Neural crest cell (in vitro differentiated cells): ENCODE data around the gene TRA2B. TPM values are rescaled to one million over a fixed set of nuclear protein-coding genes. Genes with fewer than 3 reads are reported as not detected.
A peak's percentile ranks its signal among the peaks of the same experiment; 100 is the strongest.

Experiments
- DNase-seq: peaks from one replicate; pipeline ENCODE4 v3.0.0; 2021; ENCODE audit warnings: low read depth, mixed read lengths, low spot score
- H3K27ac Mint-ChIP-seq: one replicate; pipeline ENCODE4 v1.8.0; 2021; ENCODE audit warnings: mild to moderate bottlenecking, mixed read lengths; ENCODE audit not compliant: unreplicated experiment
- H3K27me3 Mint-ChIP-seq: 2 replicates; pipeline ENCODE4 v1.8.0; 2021; ENCODE audit warnings: low read depth, mild to moderate bottlenecking, mixed read lengths
- H3K36me3 Mint-ChIP-seq: 2 replicates; pipeline ENCODE4 v1.8.0; 2021; ENCODE audit warnings: low read depth, mild to moderate bottlenecking, mixed read lengths
- H3K4me1 Mint-ChIP-seq: 2 replicates; pipeline ENCODE4 v1.8.0; 2021; ENCODE audit warnings: mixed read lengths
- H3K4me3 Mint-ChIP-seq: one replicate; pipeline ENCODE4 v1.8.0; 2021; ENCODE audit warnings: mild to moderate bottlenecking, mixed read lengths
- H3K9me3 Mint-ChIP-seq: 2 replicates; pipeline ENCODE4 v1.8.0; 2021; ENCODE audit warnings: mixed read lengths
- CTCF ChIP-seq: fragments of 200-600 bp; sonication (generic); conservative IDR thresholded peaks from 2 replicates; pipeline ENCODE4 v1.5.0; 2021; ENCODE audit warnings: antibody characterized with exemption, mild to moderate bottlenecking
- total RNA-seq: library from RNA; stranded (reverse); gene quantifications from 2 replicates; pipeline ENCODE4 v1.2.1, GENCODE V29; 2021

The TRA2B gene
- total RNA-seq, 1 donor from 2014 or later: 314 TPM

GRCh38 chr3:185931777-185932612 lies 5.8 kb downstream of the TRA2B start:
- no peaks in the 10 kb centered on the region for H3K9me3 Mint-ChIP-seq
- H3K27me3 Mint-ChIP-seq: peaks cover 19% of the 10 kb centered on the region
- H3K36me3 Mint-ChIP-seq: peaks cover 31% of the 10 kb centered on the region
- H3K4me1 Mint-ChIP-seq: peaks cover 89% of the 10 kb centered on the region
- no peak for DNase-seq
- H3K4me3 Mint-ChIP-seq: peak overlapping the region; percentile 99
- H3K27ac Mint-ChIP-seq: no peak overlapping the region
- TF ChIP-seq CTCF: no peak

GRCh38 chr3:185930393-185931107 lies 7.3 kb downstream of the TRA2B start:
- Mint-ChIP-seq H3K4me3 (peak overlapping the region; percentile 99), H3K9me3 (no peaks in the 10 kb centered on the region), H3K27ac (no peak overlapping the region), H3K4me1 (peaks cover 98% of the 10 kb centered on the region), H3K36me3 (peaks cover 28% of the 10 kb centered on the region), H3K27me3 (peaks cover 19% of the 10 kb centered on the region)
- no peak for TF ChIP-seq CTCF
- no peak for DNase-seq

- peaks cover 16% of the 10 kb centered on the region for H3K27me3 Mint-ChIP-seq
- TF ChIP-seq CTCF: no peak
- no peak for DNase-seq
- peaks cover 30% of the 10 kb centered on the region for H3K36me3 Mint-ChIP-seq
- H3K27ac Mint-ChIP-seq: no peak overlapping the region
- peaks cover 96% of the 10 kb centered on the region for H3K4me1 Mint-ChIP-seq
- peak overlapping the region; percentile 99 for H3K4me3 Mint-ChIP-seq
- H3K9me3 Mint-ChIP-seq: no peaks in the 10 kb centered on the region
Measured at GRCh38 chr3:185929192-185930151, 8.3 kb downstream of the TRA2B start.

- no peaks in the 10 kb centered on the region for H3K9me3 Mint-ChIP-seq
- peak overlapping the region; percentile 99 for H3K4me3 Mint-ChIP-seq
- H3K27me3 Mint-ChIP-seq: peaks cover 11% of the 10 kb centered on the region
- peaks cover 37% of the 10 kb centered on the region for H3K36me3 Mint-ChIP-seq
- DNase-seq: no peak
- no peak for TF ChIP-seq CTCF
- H3K27ac Mint-ChIP-seq: no peak overlapping the region
- peaks cover 91% of the 10 kb centered on the region for H3K4me1 Mint-ChIP-seq
Measured at GRCh38 chr3:185928496-185928895, 9.3 kb downstream of the TRA2B start.
